GM23248 (cell line): ENCODE measurements around the gene SRC. TPM values are rescaled to one million over a fixed set of nuclear protein-coding genes. Genes with fewer than 3 reads are reported as not detected.

ENCODE experiments used
- DNase-seq: peaks from one replicate; pipeline ENCODE4 v3.0.0-alpha.2; 2015
- H2AFZ ChIP-seq: fragments of 200-600 bp; sonication (generic); 2 replicates; pipeline ENCODE4 v1.6.1; 2016; ENCODE audit warnings: antibody characterized with exemption
- H3F3A ChIP-seq: fragments of 200-600 bp; sonication (generic); 2 replicates; pipeline ENCODE4 v1.6.1; 2016; ENCODE audit warnings: mild to moderate bottlenecking, antibody characterized with exemption, mixed run types; ENCODE audit not compliant: insufficient read depth
- H3K27ac ChIP-seq: fragments of 200-600 bp; sonication (generic); 2 replicates; pipeline ENCODE4 v1.5.1; 2016; ENCODE audit warnings: mild to moderate bottlenecking
- H3K27me3 ChIP-seq: fragments of 200-600 bp; sonication (generic); replicated peaks from 2 replicates; pipeline ENCODE4 v1.6.1; 2016; ENCODE audit warnings: mild to moderate bottlenecking; ENCODE audit not compliant: insufficient read depth
- H3K36me3 ChIP-seq: fragments of 200-600 bp; sonication (generic); 2 replicates; pipeline ENCODE4 v1.6.1; 2016; ENCODE audit warnings: low read depth, mild to moderate bottlenecking
- H3K4me1 ChIP-seq: fragments of 200-600 bp; sonication (generic); 2 replicates; pipeline ENCODE4 v1.6.1; 2016; ENCODE audit warnings: mild to moderate bottlenecking; ENCODE audit not compliant: insufficient read depth
- H3K4me2 ChIP-seq: fragments of 200-600 bp; sonication (generic); one replicate; pipeline ENCODE4 v1.6.1; 2016; ENCODE audit warnings: mild to moderate bottlenecking; ENCODE audit not compliant: unreplicated experiment
- H3K4me3 ChIP-seq: fragments of 200-600 bp; sonication (generic); 2 replicates; pipeline ENCODE4 v1.5.1; 2016; ENCODE audit warnings: mild to moderate bottlenecking
- H3K79me2 ChIP-seq: fragments of 200-600 bp; sonication (generic); 2 replicates; pipeline ENCODE4 v1.6.1; 2016; ENCODE audit warnings: mild to moderate bottlenecking; ENCODE audit not compliant: insufficient read depth
- H3K9ac ChIP-seq: fragments of 200-600 bp; sonication (generic); 2 replicates; pipeline ENCODE4 v1.6.1; 2016; ENCODE audit warnings: mild to moderate bottlenecking
- H3K9me2 ChIP-seq: fragments of 200-600 bp; sonication (generic); 2 replicates; pipeline ENCODE4 v1.6.1; 2016; ENCODE audit warnings: mixed run types, mild to moderate bottlenecking, moderate library complexity; ENCODE audit not compliant: insufficient read depth
- H3K9me3 ChIP-seq: fragments of 200-600 bp; sonication (generic); one replicate; pipeline ENCODE4 v1.6.1; 2017; ENCODE audit warnings: low read depth
- H4K20me1 ChIP-seq: fragments of 200-600 bp; sonication (generic); 2 replicates; pipeline ENCODE4 v1.6.0; 2016; ENCODE audit not compliant: insufficient read depth
- EZH2 ChIP-seq: fragments of 200-600 bp; sonication (generic); IDR thresholded peaks from 2 replicates; pipeline ENCODE4 v1.6.1; 2018; ENCODE audit warnings: antibody characterized with exemption, mild to moderate bottlenecking; ENCODE audit not compliant: insufficient read depth, poor library complexity, severe bottlenecking
- EZH2phosphoT487 ChIP-seq: fragments of 200-600 bp; sonication (generic); IDR thresholded peaks from 2 replicates; pipeline ENCODE4 v1.6.1; 2018; ENCODE audit warnings: antibody characterized with exemption, moderate library complexity, mild to moderate bottlenecking, low read depth; ENCODE audit not compliant: insufficient read depth
- WGBS, 2 experiments: methylation state at CpG; one replicate each; pipeline ENCODE4 v1.1.6; 2015 to 2017; ENCODE audit warnings: low lambda C conversion rate in 2 of 2, low coverage in 1 of 2; ENCODE audit errors: missing lambda C conversion rate in 2 of 2; 5-methylcytosine and 5-hydroxymethylcytosine counted together
- in situ Hi-C: fragments of 300-500 bp; cut with MboI; formaldehyde crosslinking; loops from 2 replicates; pipeline ENCODE4 v1.15.0; 2020
- polyA plus RNA-seq: library from polyadenylated mRNA; unstranded; fragments of >200 nt; fragmentation: Nextera tagmentation; extraction: Ambion mirVana; gene quantifications from 2 replicates; pipeline ENCODE4 v1.2.1, GENCODE V29; 2016
- total RNA-seq: library from RNA; depleted of rRNA; stranded (reverse); fragments of >200 nt; shearing (Covaris generic); gene quantifications from 2 replicates; pipeline ENCODE4 v1.2.3, GENCODE V29; 2014

SRC gene
- total and polyA plus RNA-seq, 2 experiments from 2014 or later: 17.0 to 28.6 TPM

- Histone ChIP-seq H3K79me2 (no peaks in the 10 kb centered on the region), H3K9me2 (no peaks in the 10 kb centered on the region), H4K20me1 (no peaks in the 10 kb centered on the region), H3K9me3 (no peaks in the 10 kb centered on the region), H3K27me3 (no peaks in the 10 kb centered on the region), H3K27ac (no peak overlapping the region), H3K4me1 (no peaks in the 10 kb centered on the region), H3F3A (no peaks in the 10 kb centered on the region), H3K36me3 (no peaks in the 10 kb centered on the region), H3K4me2 (no peak overlapping the region), H3K4me3 (no peak overlapping the region), H3K9ac (no peak overlapping the region), H2AFZ (no peak overlapping the region)
- in situ Hi-C loops: no loop called here
- DNase-seq: no peak
- TF ChIP-seq EZH2 (no peak), EZH2phosphoT487 (no peak)
- WGBS, 2 experiments: 46 to 55% methylated on average over 3 of the region's 3 CpGs
Measured at GRCh38 chr20:37442986-37443385, 97.0 kb downstream of the SRC start.

- WGBS, 2 experiments: 47 to 54% methylated on average over 4 of the region's 4 CpGs
- Histone ChIP-seq H3F3A (no peaks in the 10 kb centered on the region), H3K27me3 (no peaks in the 10 kb centered on the region), H3K9me2 (no peaks in the 10 kb centered on the region), H3K4me2 (no peak overlapping the region), H3K4me1 (no peaks in the 10 kb centered on the region), H3K9ac (no peak overlapping the region), H3K36me3 (no peaks in the 10 kb centered on the region), H3K9me3 (no peaks in the 10 kb centered on the region), H3K79me2 (no peaks in the 10 kb centered on the region), H2AFZ (no peak overlapping the region), H3K4me3 (no peak overlapping the region), H4K20me1 (no peaks in the 10 kb centered on the region), H3K27ac (no peak overlapping the region)
- TF ChIP-seq EZH2phosphoT487 (no peak), EZH2 (no peak)
- DNase-seq: no peak
- in situ Hi-C loops: no loop called here
Measured at GRCh38 chr20:37443596-37443995, 97.7 kb downstream of the SRC start.

GRCh38 chr20:37445041-37445440 is 99.1 kb downstream of the SRC start:
- DNase-seq: no peak
- in situ Hi-C loops: no loop called here
- Histone ChIP-seq H3K27me3 (no peaks in the 10 kb centered on the region), H3K36me3 (no peaks in the 10 kb centered on the region), H3K4me2 (no peak overlapping the region), H3K9ac (no peak overlapping the region), H3K4me1 (no peaks in the 10 kb centered on the region), H3K9me3 (no peaks in the 10 kb centered on the region), H2AFZ (no peak overlapping the region), H4K20me1 (no peaks in the 10 kb centered on the region), H3K9me2 (no peaks in the 10 kb centered on the region), H3K27ac (no peak overlapping the region), H3K79me2 (no peaks in the 10 kb centered on the region), H3K4me3 (no peak overlapping the region), H3F3A (no peaks in the 10 kb centered on the region)
- TF ChIP-seq EZH2 (no peak), EZH2phosphoT487 (no peak)
- 44 to 51% methylated on average over 6 of the region's 6 CpGs for WGBS, 2 experiments

GRCh38 chr20:37446286-37447032 is 100.5 kb downstream of the SRC start:
- DNase-seq: no peak
- H3K4me1 ChIP-seq: no peaks in the 10 kb centered on the region
- no peaks in the 10 kb centered on the region for H3K9me3 ChIP-seq
- H3K79me2 ChIP-seq: no peaks in the 10 kb centered on the region
- no peaks in the 10 kb centered on the region for H3K9me2 ChIP-seq
- H2AFZ ChIP-seq: no peak overlapping the region
- H3K27me3 ChIP-seq: no peaks in the 10 kb centered on the region
- H4K20me1 ChIP-seq: no peaks in the 10 kb centered on the region
- in situ Hi-C loops: no loop called here
- H3K27ac ChIP-seq: no peak overlapping the region
- 50 to 52% methylated on average over 5 of the region's 5 CpGs for WGBS, 2 experiments
- no peak overlapping the region for H3K4me3 ChIP-seq
- TF ChIP-seq EZH2phosphoT487 (no peak), EZH2 (no peak)
- H3F3A ChIP-seq: no peaks in the 10 kb centered on the region
- H3K36me3 ChIP-seq: no peaks in the 10 kb centered on the region
- no peak overlapping the region for H3K9ac ChIP-seq
- H3K4me2 ChIP-seq: no peak overlapping the region
